WI38 (cell line): ENCODE results near the gene NHEJ1.

Experiments
- H3K4me3 ChIP-seq: 2 replicates; pipeline ENCODE4 v1.5.1; 2011; ENCODE audit warnings: low read depth, mild to moderate bottlenecking, control low read depth, low read length
- TF ChIP-seq, protein P1 (sequence below): IDR thresholded peaks from 2 replicates; pipeline ENCODE4 v1.5.1; 2012; ENCODE audit warnings: low read depth, mild to moderate bottlenecking, control low read depth, low read length

NHEJ1 gene, protein sequence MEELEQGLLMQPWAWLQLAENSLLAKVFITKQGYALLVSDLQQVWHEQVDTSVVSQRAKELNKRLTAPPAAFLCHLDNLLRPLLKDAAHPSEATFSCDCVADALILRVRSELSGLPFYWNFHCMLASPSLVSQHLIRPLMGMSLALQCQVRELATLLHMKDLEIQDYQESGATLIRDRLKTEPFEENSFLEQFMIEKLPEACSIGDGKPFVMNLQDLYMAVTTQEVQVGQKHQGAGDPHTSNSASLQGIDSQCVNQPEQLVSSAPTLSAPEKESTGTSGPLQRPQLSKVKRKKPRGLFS

DNA sequence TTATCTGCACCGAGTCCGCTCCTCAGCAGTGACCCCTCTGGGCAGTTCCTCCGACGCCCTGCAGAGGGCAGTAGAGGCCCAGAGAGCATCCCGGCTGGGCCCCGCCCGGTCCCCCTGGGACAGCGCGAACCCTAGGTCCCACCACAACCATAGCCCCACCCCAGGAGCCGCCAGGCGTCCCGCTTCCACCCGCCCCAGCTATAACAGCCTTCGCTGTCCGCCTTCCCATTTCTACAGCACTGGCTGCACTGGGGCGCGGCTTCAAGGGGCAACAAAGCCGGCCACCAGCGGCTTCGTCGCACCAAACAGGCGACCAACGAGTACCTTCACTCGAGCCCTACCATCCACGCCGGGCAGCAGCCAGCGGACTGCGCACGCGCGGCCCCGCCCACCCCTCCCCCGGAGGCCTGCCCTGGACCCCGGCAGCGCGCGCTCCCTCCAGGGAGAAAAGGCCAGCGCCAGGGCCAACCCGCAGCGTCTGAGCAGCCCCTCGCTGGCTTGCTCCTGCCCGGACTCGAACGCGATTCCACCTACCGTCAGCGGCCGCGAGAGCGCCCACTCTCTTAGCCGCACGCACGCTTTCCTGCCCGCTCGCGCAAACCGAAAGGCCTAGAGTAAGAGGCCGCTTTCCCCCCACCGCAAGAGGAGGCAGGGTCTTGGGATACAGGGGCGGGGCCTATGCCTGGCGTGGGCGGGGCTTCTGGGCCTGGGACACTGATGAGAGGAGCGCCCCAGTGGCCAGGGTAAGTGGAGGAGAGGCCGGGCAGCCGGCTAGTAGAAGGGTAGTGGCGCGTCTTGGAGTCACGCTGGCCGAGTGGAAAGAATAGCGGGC lies at the start of gene NHEJ1:
TSS of gene NHEJ1 (minus strand) at position 630 of the 832 bp plus-strand sequence. CDS start 2,453 bp downstream, outside the sequence.
- TF ChIP-seq, protein P1, sequence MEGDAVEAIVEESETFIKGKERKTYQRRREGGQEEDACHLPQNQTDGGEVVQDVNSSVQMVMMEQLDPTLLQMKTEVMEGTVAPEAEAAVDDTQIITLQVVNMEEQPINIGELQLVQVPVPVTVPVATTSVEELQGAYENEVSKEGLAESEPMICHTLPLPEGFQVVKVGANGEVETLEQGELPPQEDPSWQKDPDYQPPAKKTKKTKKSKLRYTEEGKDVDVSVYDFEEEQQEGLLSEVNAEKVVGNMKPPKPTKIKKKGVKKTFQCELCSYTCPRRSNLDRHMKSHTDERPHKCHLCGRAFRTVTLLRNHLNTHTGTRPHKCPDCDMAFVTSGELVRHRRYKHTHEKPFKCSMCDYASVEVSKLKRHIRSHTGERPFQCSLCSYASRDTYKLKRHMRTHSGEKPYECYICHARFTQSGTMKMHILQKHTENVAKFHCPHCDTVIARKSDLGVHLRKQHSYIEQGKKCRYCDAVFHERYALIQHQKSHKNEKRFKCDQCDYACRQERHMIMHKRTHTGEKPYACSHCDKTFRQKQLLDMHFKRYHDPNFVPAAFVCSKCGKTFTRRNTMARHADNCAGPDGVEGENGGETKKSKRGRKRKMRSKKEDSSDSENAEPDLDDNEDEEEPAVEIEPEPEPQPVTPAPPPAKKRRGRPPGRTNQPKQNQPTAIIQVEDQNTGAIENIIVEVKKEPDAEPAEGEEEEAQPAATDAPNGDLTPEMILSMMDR: peak; percentile 96
- peak within 1 kb of the TSS; percentile 60 for H3K4me3 ChIP-seq

DNA sequence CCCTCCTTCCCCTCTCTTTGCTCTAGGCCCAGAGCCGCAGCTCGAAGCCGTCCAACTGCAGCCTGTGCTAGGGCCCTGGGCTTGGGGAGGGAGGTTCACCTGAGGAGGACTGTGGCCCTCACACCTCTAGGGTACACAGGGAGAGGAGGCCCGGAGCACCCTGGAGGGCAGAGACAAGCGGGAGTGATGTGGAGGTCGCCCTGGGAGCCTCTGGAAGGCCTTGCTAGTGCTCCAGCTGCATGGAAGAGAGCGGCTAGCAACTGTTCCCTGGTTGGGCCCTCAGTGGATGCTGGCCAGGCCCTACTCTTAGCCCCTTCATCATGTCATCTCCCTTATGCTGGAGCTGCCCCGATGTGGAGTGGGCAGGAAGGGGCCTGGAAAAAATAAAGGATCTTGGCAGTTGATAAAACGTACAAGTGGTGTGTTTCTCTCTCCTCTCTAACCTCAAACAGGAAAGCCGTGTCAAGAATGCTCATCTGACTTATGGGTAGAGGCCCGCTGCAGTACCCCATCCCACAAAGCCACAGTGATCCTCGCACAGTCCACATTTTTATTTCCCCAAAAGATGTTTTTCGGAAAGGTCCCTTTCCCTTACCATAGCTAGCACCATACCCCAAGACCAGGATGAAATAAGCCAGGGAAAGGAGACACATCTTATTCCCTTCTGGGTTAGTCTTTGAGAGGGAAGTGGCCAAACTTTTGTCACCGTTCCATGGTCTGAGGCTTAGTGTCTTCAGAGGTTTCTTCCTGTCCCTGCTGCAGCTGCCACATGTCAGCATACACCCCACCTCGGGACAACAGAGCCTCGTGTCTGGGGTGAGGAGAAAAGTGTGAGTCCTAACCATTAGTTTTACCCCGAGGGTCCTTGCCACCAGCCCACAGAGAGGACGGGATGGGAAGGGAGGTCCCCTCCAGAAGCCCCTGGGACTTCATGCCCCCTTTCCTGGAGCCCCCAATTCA lies 48.9 kb upstream of the NHEJ1 start:
- no peak overlapping the region for H3K4me3 ChIP-seq
- TF ChIP-seq, protein P1: no peak

DNA sequence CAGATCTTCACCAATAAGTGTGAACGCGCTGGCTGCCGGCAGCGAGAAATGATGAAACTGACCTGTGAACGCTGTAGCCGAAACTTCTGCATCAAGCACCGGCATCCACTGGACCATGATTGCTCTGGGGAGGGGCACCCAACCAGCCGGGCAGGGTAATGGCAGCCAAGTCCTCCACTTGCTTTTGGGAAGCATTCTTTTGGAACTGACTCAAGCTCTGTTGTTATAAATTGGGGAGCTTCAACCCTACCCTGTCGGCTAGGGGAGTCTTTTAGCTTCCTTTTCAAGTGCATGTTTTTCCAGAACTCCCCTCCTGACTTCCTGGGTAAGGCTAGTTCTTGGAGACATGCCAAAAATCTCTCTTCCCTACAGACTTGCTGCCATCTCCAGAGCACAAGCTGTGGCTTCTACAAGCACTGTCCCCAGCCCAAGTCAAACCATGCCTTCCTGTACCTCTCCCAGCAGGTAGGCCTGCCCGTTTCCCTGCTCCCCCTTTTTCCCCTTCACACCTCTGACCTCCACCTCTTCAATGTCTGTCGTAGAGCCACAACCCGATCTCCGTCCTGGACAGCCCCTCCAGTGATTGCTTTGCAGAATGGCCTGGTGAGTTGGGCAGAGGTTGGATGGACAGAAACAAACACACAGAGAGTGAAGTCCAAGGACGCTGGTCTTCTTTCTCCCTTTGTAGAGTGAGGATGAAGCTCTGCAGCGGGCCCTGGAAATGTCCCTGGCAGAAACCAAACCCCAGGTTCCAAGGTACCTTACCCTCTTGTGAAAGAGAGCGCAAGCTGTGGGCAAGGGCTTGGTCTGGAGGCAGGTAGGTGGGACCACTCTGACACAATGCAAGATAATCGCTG lies 47.5 kb upstream of the NHEJ1 start:
- H3K4me3 ChIP-seq: peak overlapping the region; percentile 73
- TF ChIP-seq, protein P1: no peak

DNA sequence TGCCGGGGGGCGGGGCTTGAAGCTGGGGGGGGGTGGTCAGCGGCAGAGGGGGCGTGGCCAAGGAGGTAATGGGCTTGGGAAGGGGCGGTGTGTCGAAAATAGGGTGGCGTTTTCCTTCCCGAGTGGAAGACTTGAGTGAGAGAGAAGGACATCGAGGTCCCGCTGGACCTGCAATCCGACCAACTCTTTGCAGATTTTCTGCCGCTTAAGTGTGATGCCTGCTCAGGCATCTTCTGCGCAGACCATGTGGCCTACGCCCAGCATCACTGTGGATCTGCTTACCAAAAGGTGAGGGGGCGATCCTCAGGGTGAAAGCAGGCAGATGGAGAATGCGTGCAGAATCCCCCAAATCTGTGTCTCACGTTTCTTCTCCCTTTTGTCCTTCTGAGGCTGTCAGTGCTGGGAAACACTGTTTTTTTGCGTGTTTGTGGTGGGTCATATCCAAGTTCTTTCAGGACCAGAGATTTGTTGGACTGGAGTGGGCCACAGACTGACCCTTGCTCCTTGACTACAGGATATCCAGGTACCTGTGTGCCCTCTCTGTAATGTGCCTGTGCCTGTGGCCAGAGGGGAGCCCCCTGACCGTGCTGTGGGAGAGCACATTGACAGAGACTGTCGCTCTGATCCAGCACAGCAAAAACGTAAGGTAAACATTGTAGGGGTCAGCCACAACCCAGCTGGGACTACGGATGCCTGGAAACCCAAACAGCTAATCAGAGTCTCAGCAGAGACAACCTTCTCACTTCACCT lies 46.7 kb upstream of the NHEJ1 start:
- peak overlapping the region; percentile 73 for H3K4me3 ChIP-seq
- TF ChIP-seq, protein P1: no peak

DNA sequence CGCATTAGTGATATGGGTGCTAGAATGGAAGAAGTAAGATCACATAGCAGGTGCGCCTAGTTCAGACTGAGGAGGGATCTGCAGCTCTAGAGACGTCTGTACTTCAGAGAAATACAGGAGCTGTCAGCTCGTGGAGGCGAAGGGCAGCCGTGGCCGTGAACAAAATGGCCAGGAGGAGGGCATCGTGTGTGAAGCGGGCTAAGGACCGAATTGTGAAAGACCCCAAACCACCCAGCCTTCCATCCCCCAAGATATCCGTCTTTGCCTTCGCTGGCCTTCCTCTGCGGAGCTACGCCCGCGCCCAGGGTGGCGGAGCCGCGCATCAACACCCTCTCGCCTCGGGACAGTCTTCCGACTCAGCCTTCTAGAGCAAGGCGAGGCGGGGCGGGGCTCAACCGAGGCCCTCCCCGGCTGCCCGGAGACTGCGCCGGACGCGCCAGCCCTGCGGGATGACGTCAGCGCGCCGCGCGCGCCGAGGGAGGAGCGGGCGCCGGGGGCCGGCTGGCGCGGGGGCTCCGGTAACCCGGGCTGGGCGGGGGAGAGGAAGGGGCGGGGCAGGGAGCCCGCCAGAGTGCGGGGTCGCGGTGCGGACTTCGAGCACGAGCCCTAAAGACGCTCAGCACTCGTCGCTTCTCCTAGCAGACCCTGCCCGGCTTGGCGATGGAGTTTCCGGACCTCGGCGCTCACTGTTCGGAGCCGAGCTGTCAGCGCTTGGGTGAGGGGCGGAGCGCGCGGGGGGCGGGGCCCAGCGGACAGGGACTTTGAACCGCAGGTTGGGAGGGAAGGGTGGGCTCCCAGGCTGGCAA lies 45.9 kb upstream of the NHEJ1 start, which contains the start of gene ZFAND2B:
TSS of gene ZFAND2B (plus strand) at position 455 of the 806 bp plus-strand sequence. CDS start at position 661, 206 bp downstream.
- H3K4me3 ChIP-seq: peak within 1 kb of the TSS; percentile 73
- TF ChIP-seq, protein P1: no peak
